HG03457 (cell line): ENCODE data around the gene MAPK8IP3.
A peak's percentile ranks its signal among the peaks of the same experiment; 100 is the strongest.

ENCODE experiments used
- ATAC-seq: cut with Tn5 transposase; IDR thresholded peaks from one replicate; pipeline ENCODE4 v1.9.1; 2021; ENCODE audit warnings: moderate number of reproducible peaks; ENCODE audit not compliant: unreplicated experiment

The MAPK8IP3 gene

GRCh38 chr16:1771864-1772361 is 65.9 kb downstream of the MAPK8IP3 start:
- no peak for ATAC-seq

GRCh38 chr16:1772362-1772907 is 66.4 kb downstream of the MAPK8IP3 start, which contains the start of gene EME2:
TSS of gene EME2 (plus strand) at chr16:1772810. CDS start at chr16:1773228, 418 bp downstream.
- no peak for ATAC-seq

- no peak for ATAC-seq
These were observed 67.1 kb downstream of the MAPK8IP3 start, which contains the start of gene MRPS34 for GRCh38 chr16:1772908-1773702. TSS of gene MRPS34 (minus strand) at chr16:1773134. CDS start at chr16:1773119, 15 bp downstream.

GRCh38 chr16:1773703-1774447 is 67.9 kb downstream of the MAPK8IP3 start:
- ATAC-seq: no peak

- no peak for ATAC-seq
These were observed 68.4 kb downstream of the MAPK8IP3 start for GRCh38 chr16:1774448-1774780.

- ATAC-seq: no peak
These were observed 69.2 kb downstream of the MAPK8IP3 start for GRCh38 chr16:1775006-1775845.

GRCh38 chr16:1775846-1776671 is 70.1 kb downstream of the MAPK8IP3 start:
- no peak for ATAC-seq

GRCh38 chr16:1776672-1776955 is 70.6 kb downstream of the MAPK8IP3 start:
- no peak for ATAC-seq

GRCh38 chr16:1776991-1777374 is 71.0 kb downstream of the MAPK8IP3 start:
- ATAC-seq: no peak

- ATAC-seq: no peak
These were observed 71.6 kb downstream of the MAPK8IP3 start for GRCh38 chr16:1777375-1778199.

- ATAC-seq: no peak
These were observed 72.5 kb downstream of the MAPK8IP3 start for GRCh38 chr16:1778200-1779179.

GRCh38 chr16:1779234-1779701 is 73.3 kb downstream of the MAPK8IP3 start:
- no peak for ATAC-seq

GRCh38 chr16:1779741-1780676 is 74.0 kb downstream of the MAPK8IP3 start:
- no peak for ATAC-seq

- ATAC-seq: no peak
These were observed 74.7 kb downstream of the MAPK8IP3 start for GRCh38 chr16:1780677-1781072.

- ATAC-seq: no peak
These were observed 75.3 kb downstream of the MAPK8IP3 start for GRCh38 chr16:1781254-1781653.

- peak; percentile 5 for ATAC-seq
These were observed 75.9 kb downstream of the MAPK8IP3 start for GRCh38 chr16:1781758-1782407.
